ENCODE measurements around the gene FRS3. TPM values are rescaled to one million over a fixed set of nuclear protein-coding genes. Genes with fewer than 3 reads are reported as not detected.

Gene FRS3
- total and polyA plus RNA-seq, 2 of the 13 experiments (the other 11 are each of a cell fraction or from before 2014, with no cell fraction given) = 3.0 to 7.4 TPM

GRCh38 chr6:41730531-41731436, 48.9 kb downstream of the FRS3 start:
- in situ Hi-C loops (cut with HindIII; ENCODE audit: extremely low pct_ligation_motif_present, low pct_unique_long_range_greater_than_20kb) (no loop called here), intact Hi-C loops (cut with micrococcal nuclease; ENCODE audit: unreplicated experiment) (no loop called here)
- ATAC-seq (no peak), DNase-seq (ENCODE audit: low spot score) (no peak), FAIRE-seq (no peak)
- Histone ChIP-seq H2AFZ (ENCODE audit: low read length) (no peak overlapping the region), H3K9ac (ENCODE audit: insufficient read depth, low read depth, low read length) (no peak overlapping the region), H3K4me1 (ENCODE audit: insufficient read depth, low read length) (peaks cover 46% of the 10 kb centered on the region), H4K20me1 (ENCODE audit: insufficient read depth, low read length) (no peaks in the 10 kb centered on the region), H3K27me3 (ENCODE audit: control insufficient read depth in 1 of 2, insufficient read depth in 2 of 2, low read length in 2 of 2) (no peaks in the 10 kb centered on the region; a peak in 1 of 5 replicates), H3K36me3 (replicated peaks in 1 of 2; ENCODE audit: control insufficient read depth in 1 of 2, insufficient read depth in 2 of 2, low read length in 2 of 2) (no peaks in the 10 kb centered on the region), H3K4me3 (replicated peaks in 1 of 3; ENCODE audit: insufficient read depth in 1 of 3, low read depth in 2 of 3, low read length in 3 of 3) (no peak overlapping the region), H3K9me3 (ENCODE audit: low read length) (no peaks in the 10 kb centered on the region), H3K79me2 (ENCODE audit: insufficient read depth, low read length) (peaks cover 5% of the 10 kb centered on the region), H3K4me2 (ENCODE audit: low read depth, low read length) (no peak overlapping the region), H3K27ac (ENCODE audit: extremely low read length, insufficient read depth, low read length) (no peak overlapping the region)
- 94% methylated on average over 8 of the region's 9 CpGs for WGBS (ENCODE audit: low lambda C conversion rate)
- ChIA-PET CTCF (ENCODE audit: low intra/inter-chr PET ratio, low total read pairs) (no interaction called here), POLR2A (no interaction called here)
- TF ChIP-seq MTF1 (CRISPR knock-in tag; IDR thresholded peaks at IDR 0.05) = no peak
- no peak for TF ChIP-seq MED13 (CRISPR knock-in tag; IDR thresholded peaks at IDR 0.05)
- no peak for TF ChIP-seq ZNF547 (CRISPR knock-in tag; IDR thresholded peaks at IDR 0.05)
- TF ChIP-seq POLR2AphosphoS5 (IDR thresholded peaks at IDR 0.05; ENCODE audit: low read depth, low read length) = no peak
- BruUV-seq (replicated peaks) = no TSS peak

- intact Hi-C loops (cut with micrococcal nuclease; ENCODE audit: unreplicated experiment) = loop anchor here (10.0 kb wide), 1 partner anchor 315 kb away; no protein-coding TSS in a partner anchor
- in situ Hi-C loops (cut with HindIII; ENCODE audit: extremely low pct_ligation_motif_present, low pct_unique_long_range_greater_than_20kb) = no loop called here
- 95% methylated on average over 7 of the region's 7 CpGs for WGBS (ENCODE audit: low lambda C conversion rate)
- no peak overlapping the region for H3K9ac ChIP-seq (ENCODE audit: insufficient read depth, low read depth, low read length)
- H3K79me2 ChIP-seq (ENCODE audit: insufficient read depth, low read length) = peaks cover 5% of the 10 kb centered on the region
- H2AFZ ChIP-seq (ENCODE audit: low read length) = no peak overlapping the region
- H3K27me3 ChIP-seq (ENCODE audit: control insufficient read depth in 1 of 2, insufficient read depth in 2 of 2, low read length in 2 of 2) = no peaks in the 10 kb centered on the region; a peak in 1 of 5 replicates
- ATAC-seq = no peak
- H4K20me1 ChIP-seq (ENCODE audit: insufficient read depth, low read length) = no peaks in the 10 kb centered on the region
- no peak for DNase-seq (ENCODE audit: low spot score)
- H3K36me3 ChIP-seq (replicated peaks in 1 of 2; ENCODE audit: control insufficient read depth in 1 of 2, insufficient read depth in 2 of 2, low read length in 2 of 2) = no peaks in the 10 kb centered on the region
- BruUV-seq (replicated peaks) = no TSS peak
- FAIRE-seq = no peak
- no peak overlapping the region for H3K4me3 ChIP-seq (replicated peaks in 1 of 3; ENCODE audit: insufficient read depth in 1 of 3, low read depth in 2 of 3, low read length in 3 of 3)
- peaks cover 52% of the 10 kb centered on the region for H3K4me1 ChIP-seq (ENCODE audit: insufficient read depth, low read length)
- CTCF ChIA-PET (ENCODE audit: low intra/inter-chr PET ratio, low total read pairs) = no interaction called here
- H3K9me3 ChIP-seq (ENCODE audit: low read length) = no peaks in the 10 kb centered on the region
- POLR2A ChIA-PET = no interaction called here
- no peak overlapping the region for H3K4me2 ChIP-seq (ENCODE audit: low read depth, low read length)
- no peak overlapping the region for H3K27ac ChIP-seq (ENCODE audit: extremely low read length, insufficient read depth, low read length)
- no peak for TF ChIP-seq ZNF253 (CRISPR knock-in tag; IDR thresholded peaks at IDR 0.05; ENCODE audit: borderline replicate concordance)
- no peak for TF ChIP-seq SALL1 (CRISPR knock-in tag; IDR thresholded peaks at IDR 0.05)
- no peak for TF ChIP-seq STAG1 (CRISPR knock-in tag; IDR thresholded peaks at IDR 0.05)
- no peak for TF ChIP-seq POLR2G (IDR thresholded peaks at IDR 0.05; ENCODE audit: low read depth, low read length)
- no peak for TF ChIP-seq SNAPC4 (CRISPR knock-in tag; IDR thresholded peaks at IDR 0.05)
- TF ChIP-seq ZNF264 (CRISPR knock-in tag; IDR thresholded peaks at IDR 0.05) = no peak
- no peak for TF ChIP-seq ZNF138 (CRISPR knock-in tag; IDR thresholded peaks at IDR 0.05; ENCODE audit: low read depth)
- TF ChIP-seq PHF5A (CRISPR knock-in tag; IDR thresholded peaks at IDR 0.05; ENCODE audit: low read depth, unreplicated experiment) = no peak
- no peak for TF ChIP-seq HDAC1 (CRISPR knock-in tag; IDR thresholded peaks at IDR 0.05)
- no peak for TF ChIP-seq ESRRA (CRISPR knock-in tag; IDR thresholded peaks at IDR 0.05; ENCODE audit: low read depth)
- no peak for TF ChIP-seq ZFY (CRISPR knock-in tag; IDR thresholded peaks at IDR 0.05)
Measured at GRCh38 chr6:41729624-41730023, 50.1 kb downstream of the FRS3 start.
